A549 (cell line): ENCODE results near the gene DHX16. TPM values are rescaled to one million over a fixed set of nuclear protein-coding genes. Genes with fewer than 3 reads are reported as not detected.

ENCODE experiments used
- ATAC-seq, 2 experiments: fragments of 200-7000 bp in 1 of 2; fragments of >200 bp in 1 of 2; cut with Nextera tagmentation in 1 of 2; cut with Tn5 transposase in 1 of 2; 3 replicates each; pipeline versions ENCODE4 v1.8.0 to v1.9.1; 2018 to 2020; ENCODE audit warnings: mild to moderate bottlenecking in 1 of 2, moderate library complexity in 1 of 2
- CTCF ChIA-PET: fragments of 300-600 bp; sonication (Branson Sonifier 250); formaldehyde crosslinking; extraction: SDS; loops from one replicate; lab custom pipeline; 2021; ENCODE audit warnings: antibody characterized with exemption, inconsistent platforms; lab: Yijun Ruan, JAX
- POLR2A ChIA-PET: fragments of 350-600 bp; formaldehyde crosslinking; extraction: SDS; loops from one replicate; lab custom pipeline; 2021; ENCODE audit warnings: antibody characterized with exemption, inconsistent platforms; lab: Yijun Ruan, JAX
- DNase-seq, 2 experiments: peaks; one replicate each; pipeline versions ENCODE4 v3.0.0 to v3.0.0-alpha.2; 2011 to 2016; ENCODE audit warnings: low read depth in 1 of 2, low spot score in 1 of 2
- FAIRE-seq: peaks from 2 replicates; lab custom pipeline; 2011; peaks lifted over from hg19 to GRCh38; lab: Jason Lieb, UNC
- H3K27ac ChIP-seq, 2 experiments: fragments of >200 bp; sonication (Bioruptor Twin); formaldehyde crosslinking; 3 replicates each; pipeline ENCODE4 v1.5.1; 2016 to 2017
- H3K4me1 ChIP-seq: fragments of >200 bp; sonication (Bioruptor Twin); formaldehyde crosslinking; 3 replicates; pipeline ENCODE4 v1.6.1; 2016
- H3K4me2 ChIP-seq: fragments of >200 bp; sonication (Bioruptor Twin); formaldehyde crosslinking; 3 replicates; pipeline ENCODE4 v1.6.1; 2016
- H3K4me3 ChIP-seq: fragments of >200 bp; sonication (Bioruptor Twin); formaldehyde crosslinking; 3 replicates; pipeline ENCODE4 v1.5.1; 2016
- H3K9me3 ChIP-seq: fragments of >200 bp; sonication (Bioruptor Twin); formaldehyde crosslinking; 3 replicates; pipeline ENCODE4 v1.6.1; 2016
- CBX2 ChIP-seq: fragments of 200-600 bp; sonication (generic); IDR thresholded peaks from 2 replicates; pipeline ENCODE4 v1.6.1; 2016; ENCODE audit warnings: low read depth, mild to moderate bottlenecking, borderline replicate concordance
- CBX8 ChIP-seq: fragments of 200-600 bp; sonication (generic); IDR thresholded peaks from 2 replicates; pipeline ENCODE4 v1.6.1; 2016
- CHD2 ChIP-seq: fragments of 150-350 bp; IDR thresholded peaks from 2 replicates; pipeline ENCODE4 v1.6.1; 2014; ENCODE audit warnings: low read length; ENCODE audit not compliant: partially characterized antibody
- CHD4 ChIP-seq: fragments of 200-600 bp; sonication (generic); IDR thresholded peaks from 2 replicates; pipeline ENCODE4 v1.6.1; 2016; ENCODE audit warnings: antibody characterized with exemption, mild to moderate bottlenecking, borderline replicate concordance
- ESRRA ChIP-seq: fragments of 150-350 bp; IDR thresholded peaks from 2 replicates; pipeline ENCODE4 v1.6.1; 2014; ENCODE audit warnings: mild to moderate bottlenecking, low read length, borderline replicate concordance
- FOSB ChIP-seq: fragments of 250-450 bp; sonication (Bioruptor Pico); IDR thresholded peaks from 2 replicates; pipeline ENCODE4 v1.5.0; 2020; ENCODE audit warnings: mild to moderate bottlenecking, moderate library complexity
- FOSL2 ChIP-seq, 2 experiments: fragments of 450-650 bp in 1 of 2; fragments of >200 bp in 1 of 2; sonication (Bioruptor Twin) in 1 of 2; formaldehyde crosslinking; IDR thresholded peaks; 2 replicates each; pipeline versions ENCODE4 v1.5.0 to v1.6.1; 2016 to 2020; ENCODE audit warnings: mild to moderate bottlenecking in 1 of 2, moderate library complexity in 1 of 2
- HDAC2 ChIP-seq: fragments of 200-600 bp; sonication (generic); IDR thresholded peaks from 2 replicates; pipeline ENCODE4 v1.6.1; 2016
- HOXB13 ChIP-seq: fragments of 250-450 bp; sonication (Bioruptor Pico); IDR thresholded peaks from 2 replicates; pipeline ENCODE4 v1.5.0; 2020; ENCODE audit warnings: low read depth, mild to moderate bottlenecking, moderate library complexity
- JUN ChIP-seq, 2 experiments: fragments of >200 bp; sonication (Bioruptor Twin); formaldehyde crosslinking; IDR thresholded peaks; 2 replicates in 1 of 2; 3 replicates in 1 of 2; pipeline ENCODE4 v1.6.1; 2016 to 2017
- KDM1A ChIP-seq: fragments of 200-600 bp; sonication (generic); IDR thresholded peaks from 2 replicates; pipeline ENCODE4 v1.6.1; 2016; ENCODE audit warnings: low read depth, mild to moderate bottlenecking
- KDM5A ChIP-seq: fragments of 200-600 bp; sonication (generic); IDR thresholded peaks from 2 replicates; pipeline ENCODE4 v1.6.1; 2016; ENCODE audit warnings: antibody characterized with exemption, mild to moderate bottlenecking
- MYC ChIP-seq: IDR thresholded peaks from 2 replicates; pipeline ENCODE4 v1.6.1; 2012; ENCODE audit warnings: mild to moderate bottlenecking, inconsistent platforms, low read length, improper control_type of control experiment, borderline replicate concordance
- NPAS2 ChIP-seq: fragments of 250-450 bp; sonication (Bioruptor Pico); IDR thresholded peaks from 2 replicates; pipeline ENCODE4 v1.8.0; 2022; ENCODE audit warnings: mild to moderate bottlenecking, moderate library complexity, borderline replicate concordance
- NR3C1 ChIP-seq: fragments of >200 bp; sonication (Bioruptor Twin); formaldehyde crosslinking; IDR thresholded peaks from 3 replicates; pipeline ENCODE4 v1.6.1; 2017
- PHF8 ChIP-seq: fragments of 200-600 bp; sonication (generic); IDR thresholded peaks from 2 replicates; pipeline ENCODE4 v1.6.1; 2016; ENCODE audit warnings: low read depth, mild to moderate bottlenecking, antibody characterized with exemption, moderate library complexity, borderline replicate concordance
- POLR2A ChIP-seq: IDR thresholded peaks from 2 replicates; pipeline ENCODE4 v1.6.1; 2012; ENCODE audit warnings: mild to moderate bottlenecking, low read length
- POLR2AphosphoS2 ChIP-seq: conservative IDR thresholded peaks from 2 replicates; pipeline ENCODE4 v1.6.1; 2012; ENCODE audit warnings: low read length, improper control_type of control experiment, inconsistent platforms
- RAD21 ChIP-seq, 2 experiments: fragments of >200 bp in 1 of 2; sonication (Bioruptor Twin) in 1 of 2; formaldehyde crosslinking in 1 of 2; IDR thresholded peaks in 1 of 2; conservative IDR thresholded peaks in 1 of 2; 2 replicates in 1 of 2; 3 replicates in 1 of 2; pipeline ENCODE4 v1.6.1; 2012 to 2018; ENCODE audit warnings: inconsistent platforms in 1 of 2
- RFX5 ChIP-seq: fragments of 450-650 bp; IDR thresholded peaks from 2 replicates; pipeline ENCODE4 v1.7.1; 2014; ENCODE audit warnings: antibody characterized with exemption, mild to moderate bottlenecking, moderate library complexity
- RNF2 ChIP-seq: fragments of 200-600 bp; sonication (generic); IDR thresholded peaks from 2 replicates; pipeline ENCODE4 v1.6.1; 2016; ENCODE audit warnings: low read depth, mild to moderate bottlenecking, antibody characterized with exemption, moderate library complexity, borderline replicate concordance
- SMC3 ChIP-seq: fragments of >200 bp; sonication (Bioruptor Twin); formaldehyde crosslinking; IDR thresholded peaks from 3 replicates; pipeline ENCODE4 v1.6.1; 2018; ENCODE audit warnings: inconsistent platforms
- TFCP2L1 ChIP-seq: fragments of 250-450 bp; sonication (Bioruptor Pico); IDR thresholded peaks from 2 replicates; pipeline ENCODE4 v1.5.0; 2021; ENCODE audit warnings: mild to moderate bottlenecking
- WGBS: methylation state at CpG from one replicate; pipeline ENCODE4 v1.1.6; 2017; ENCODE audit errors: missing lambda C conversion rate; 5-methylcytosine and 5-hydroxymethylcytosine counted together
- polyA plus RNA-seq, 4 experiments: library from polyadenylated mRNA; depleted of rRNA in 3 of 4; stranded (reverse); fragments of >200 nt; fragmentation: RNase III in 1 of 4; extraction: RNeasy Plus Mini Kit Qiagen cat#74134 plus additional on column Dnase treatment in 1 of 4; gene quantifications; 2 replicates in 3 of 4; 3 replicates in 1 of 4; pipeline ENCODE4 v1.2.3, GENCODE V29; 2011 to 2017
- TF ChIP-seq, protein P1 (sequence below): fragments of 250-450 bp; sonication (Bioruptor Pico); IDR thresholded peaks from 2 replicates; pipeline ENCODE4 v1.5.0; 2020; ENCODE audit warnings: low read depth, mild to moderate bottlenecking, moderate library complexity

DHX16 gene
- polyA plus RNA-seq, 2 of the 4 experiments (the other 2 are of a cell fraction) = 31.6 TPM

DNA sequence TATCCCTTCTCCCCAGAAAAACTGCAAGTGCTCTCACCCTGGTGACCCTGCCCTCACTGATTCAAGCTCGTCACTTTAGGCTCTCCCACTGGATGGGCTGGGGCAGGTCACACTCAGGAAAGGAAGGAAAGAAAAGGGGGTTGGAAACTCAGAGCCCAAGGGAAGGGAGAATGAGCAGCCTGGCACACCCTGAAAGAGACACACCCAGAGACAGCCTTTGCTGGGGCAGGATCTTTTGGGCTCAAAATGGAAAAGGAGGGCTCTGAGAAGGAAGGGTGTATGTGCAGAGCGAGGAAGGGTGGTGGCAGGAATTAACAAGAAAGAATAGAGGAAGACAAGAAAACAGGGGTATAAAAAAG, 11.2 kb upstream of the DHX16 start (continued):
- TF ChIP-seq JUN (IDR thresholded peaks at IDR 0.05) (no peak), RNF2 (no peak)

DNA sequence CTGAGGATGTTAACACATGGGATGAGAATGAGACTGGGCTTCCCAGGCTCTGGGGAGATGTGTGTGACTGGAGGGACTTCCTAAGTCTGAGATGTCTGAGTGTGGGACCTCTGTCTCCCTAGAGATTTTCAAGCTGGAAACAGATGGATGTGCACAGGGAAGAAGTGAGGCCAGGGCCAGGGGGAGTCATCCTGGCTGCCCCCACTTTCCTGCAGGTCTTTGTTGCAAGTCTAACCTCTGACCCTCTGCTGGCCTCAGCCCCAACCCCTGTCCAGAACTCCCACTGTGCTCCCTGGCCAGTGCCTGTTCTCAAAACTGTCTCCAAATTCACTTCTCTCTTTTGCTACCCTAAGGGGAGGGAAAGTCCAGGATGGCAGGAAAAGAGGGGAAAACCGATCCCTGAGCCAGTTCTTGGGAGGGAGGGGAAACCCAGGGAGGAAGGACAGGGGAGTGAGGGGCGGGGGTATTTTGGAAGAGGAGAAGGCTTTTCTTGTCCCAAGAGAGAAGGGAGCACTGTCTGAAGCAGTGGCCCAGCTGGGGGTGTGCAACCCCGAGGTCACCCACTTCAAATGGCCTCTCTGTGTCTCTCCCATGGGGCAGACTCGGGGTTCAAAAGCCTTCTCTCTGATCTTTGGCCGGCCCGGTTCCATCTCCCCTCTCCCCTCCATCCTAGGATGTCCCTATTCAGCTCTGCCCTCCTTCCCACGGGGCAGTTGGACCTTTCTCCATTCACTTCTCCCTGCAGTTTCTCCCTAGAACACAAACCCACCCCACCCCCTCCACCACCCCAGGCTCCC, 10.6 kb upstream of the DHX16 start:
- FAIRE-seq (no peak), ATAC-seq (no peak), DNase-seq (no peak)
- no peaks in the 10 kb centered on the region for H3K9me3 ChIP-seq
- peak overlapping the region; percentile 79 for H3K4me2 ChIP-seq
- TF ChIP-seq SMC3 (no peak), PHF8 (no peak), FOSB (CRISPR knock-in tag) (no peak)
- POLR2A ChIA-PET = interaction anchor here (1.6 kb wide), 1 partner anchor 34 kb away, joined by 4 read pairs; the partner anchor contains the start of gene MDC1
- CTCF ChIA-PET = interaction anchor here (2.8 to 17.1 kb wide), 2 partner anchors 10 to 43 kb away, joined by 11 to 539 read pairs; partner anchors contain the start of genes DHX16, MDC1 and TUBB
- peak overlapping the region; percentile 83 to 99 for H3K27ac ChIP-seq
- WGBS = 16% methylated on average over 7 of the region's 7 CpGs
- peaks cover 60% of the 10 kb centered on the region for H3K4me1 ChIP-seq
- H3K4me3 ChIP-seq = peak overlapping the region; percentile 84

DNA sequence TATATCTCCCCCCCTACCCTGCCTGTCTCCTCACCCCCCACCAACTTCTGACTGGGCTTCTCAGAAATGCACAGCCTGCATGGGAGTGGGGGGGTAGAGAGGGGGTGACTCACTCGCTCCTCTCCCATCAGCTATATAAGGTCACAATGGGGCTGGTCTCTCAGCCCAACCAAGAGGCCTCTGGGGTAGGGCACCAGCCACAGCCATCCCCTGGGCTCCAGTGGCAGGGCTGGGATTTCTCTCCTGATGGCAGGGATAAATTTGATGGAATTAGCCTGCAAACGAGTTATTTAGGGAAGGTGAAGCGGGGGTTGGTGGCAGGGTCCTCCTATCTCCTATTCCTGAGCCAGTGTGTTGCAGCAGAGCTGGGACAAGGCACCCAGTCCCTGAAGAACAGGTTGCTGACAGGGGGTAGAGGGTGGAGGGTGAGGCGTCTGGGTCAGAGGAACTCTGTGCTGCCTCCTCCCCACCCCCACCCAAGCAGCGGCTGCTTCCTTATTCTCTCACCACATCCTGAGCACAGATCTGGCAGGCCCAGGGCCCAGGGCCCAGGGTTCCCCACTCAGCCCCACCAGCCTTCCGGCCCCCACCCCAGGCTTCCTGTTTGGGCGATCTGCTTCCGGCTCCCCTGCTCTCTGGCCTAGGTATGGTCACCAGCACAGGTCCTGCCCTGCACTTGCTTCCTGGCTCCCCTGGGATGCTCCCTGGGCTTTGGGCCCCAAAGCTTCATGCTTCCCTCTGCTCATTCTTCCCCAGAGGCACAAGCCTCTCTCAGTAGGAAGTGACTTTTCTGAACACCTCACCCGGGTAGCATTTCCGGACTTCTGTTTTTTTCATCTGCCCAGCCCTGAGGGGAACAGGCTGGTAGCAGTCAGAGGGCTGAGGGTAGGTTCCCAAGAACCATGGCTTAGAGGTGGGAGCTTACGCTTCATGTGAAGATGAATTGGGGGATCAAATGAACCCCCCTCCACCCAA, 9.6 kb upstream of the DHX16 start:
- peak overlapping the region; percentile 84 for H3K4me3 ChIP-seq

DNA sequence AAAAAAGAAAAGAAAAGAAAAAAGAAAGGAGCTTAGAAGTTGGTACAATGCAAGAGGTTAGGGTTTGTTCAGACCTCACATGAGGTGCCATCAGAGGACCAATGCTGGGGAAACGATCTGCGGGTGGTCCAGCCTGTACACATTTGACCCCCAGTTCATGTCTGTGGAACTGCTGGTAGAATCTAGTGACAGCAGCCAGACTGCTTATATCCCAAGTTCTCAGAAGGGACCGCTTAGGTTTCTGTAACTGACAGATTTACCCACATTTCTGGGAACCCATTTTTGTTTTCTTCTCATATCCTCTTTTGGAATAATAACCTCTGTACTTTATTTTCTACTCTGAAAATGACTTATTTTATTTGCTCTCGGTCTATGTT, 8.9 kb upstream of the DHX16 start:
- FAIRE-seq = no peak
- Histone ChIP-seq H3K4me3 (no peak overlapping the region; the same call in 2 of the 3 replicates), H3K4me2 (peak overlapping the region; percentile 79), H3K27ac (peak overlapping the region; percentile 83 to 99), H3K9me3 (no peaks in the 10 kb centered on the region), H3K4me1 (peaks cover 54% of the 10 kb centered on the region)
- ChIA-PET POLR2A (interaction anchor here (1.0 kb wide), 2 partner anchors 25 to 40 kb away, joined by 3 read pairs; no protein-coding TSS in a partner anchor), CTCF (interaction anchor here (1.6 to 17.1 kb wide), 3 partner anchors 9 to 195 kb away, joined by 4 to 539 read pairs (median 11); partner anchors contain the start of genes DHX16, MDC1 and TUBB)
- ATAC-seq = no peak
- DNase-seq = no peak
- WGBS = 65% methylated on average over 4 of the region's 4 CpGs
- TF ChIP-seq HDAC2 (no peak), CHD4 (no peak), MYC (no peak), POLR2AphosphoS2 (no peak), FOSL2 (IDR thresholded peaks at IDR 0.05) (no peak), FOSL2 (CRISPR knock-in tag; IDR thresholded peaks at IDR 0.05) (no peak), RNF2 (no peak), NPAS2 (CRISPR knock-in tag) (no peak), RAD21 (conservative IDR thresholded peaks at IDR 0.05 in 1 of 2, IDR thresholded peaks at IDR 0.05 in 1 of 2) (no peak), TFCP2L1 (CRISPR knock-in tag) (no peak), JUN (IDR thresholded peaks at IDR 0.05) (no peak), RFX5 (no peak), CBX8 (no peak), ESRRA (no peak), KDM5A (no peak), KDM1A (no peak)

More for the DNA sequence above, 9.6 kb upstream of the DHX16 start:
- peak; percentile 31 to 44; a peak in 5 of 6 replicates for ATAC-seq
- H3K4me1 ChIP-seq = peaks cover 54% of the 10 kb centered on the region
- H3K9me3 ChIP-seq = no peaks in the 10 kb centered on the region
- H3K4me2 ChIP-seq = peak overlapping the region; percentile 79
- WGBS = 23% methylated on average over 6 of the region's 11 CpGs
- TF ChIP-seq CBX2 (no peak), FOSL2 (IDR thresholded peaks at IDR 0.05) (no peak), FOSL2 (CRISPR knock-in tag; IDR thresholded peaks at IDR 0.05) (peak; percentile 75), NR3C1 (no peak), POLR2A (peak; percentile 29; the same call in 1 of the 2 replicates), PHF8 (no peak), HOXB13 (no peak), CHD2 (no peak)
- TF ChIP-seq, protein P1, sequence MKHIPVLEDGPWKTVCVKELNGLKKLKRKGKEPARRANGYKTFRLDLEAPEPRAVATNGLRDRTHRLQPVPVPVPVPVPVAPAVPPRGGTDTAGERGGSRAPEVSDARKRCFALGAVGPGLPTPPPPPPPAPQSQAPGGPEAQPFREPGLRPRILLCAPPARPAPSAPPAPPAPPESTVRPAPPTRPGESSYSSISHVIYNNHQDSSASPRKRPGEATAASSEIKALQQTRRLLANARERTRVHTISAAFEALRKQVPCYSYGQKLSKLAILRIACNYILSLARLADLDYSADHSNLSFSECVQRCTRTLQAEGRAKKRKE (CRISPR knock-in tag) = no peak
- peak; percentile 41 to 55 for DNase-seq
- POLR2A ChIA-PET = interaction anchor here (1.0 to 1.6 kb wide), 3 partner anchors 25 to 39 kb away, joined by 3 to 4 read pairs (median 3); partner anchors contain the start of gene MDC1
- FAIRE-seq = no peak
- CTCF ChIA-PET = interaction anchor here (1.6 to 17.1 kb wide), 3 partner anchors 9 to 194 kb away, joined by 4 to 539 read pairs (median 11); partner anchors contain the start of genes DHX16, MDC1 and TUBB
- H3K27ac ChIP-seq = peak overlapping the region; percentile 83 to 99
